HepG2 (cell line): Measurements from ENCODE around the gene POLRMT. TPM values are rescaled to one million over a fixed set of nuclear protein-coding genes. Genes with fewer than 3 reads are reported as not detected.

Experiments
- ATAC-seq: fragments of 200-7000 bp; cut with Tn5 transposase; 3 replicates; pipeline ENCODE4 v1.9.1; 2020; ENCODE audit warnings: mild to moderate bottlenecking, moderate library complexity
- BruUV-seq: library from RNA; stranded (reverse); fragments of 400-500 nt; replicated peaks from 2 replicates; lab custom pipeline; 2021; lab: Mats Ljungman, UMichigan
- CTCF ChIA-PET: fragments of 300-600 bp; formaldehyde crosslinking; extraction: SDS; loops from one replicate; lab custom pipeline; 2021; ENCODE audit warnings: low total read pairs, inconsistent platforms, low intra/inter-chr PET ratio; lab: Yijun Ruan, JAX
- POLR2A ChIA-PET: fragments of 350-600 bp; sonication (Branson Sonifier 250); formaldehyde crosslinking; loops from one replicate; lab custom pipeline; 2020; ENCODE audit warnings: antibody characterized with exemption, inconsistent platforms; lab: Yijun Ruan, JAX
- DNase-seq: peaks from one replicate; pipeline ENCODE4 v3.0.0-alpha.2; 2015; ENCODE audit warnings: low spot score
- FAIRE-seq: peaks from 3 replicates; lab custom pipeline; 2011; peaks lifted over from hg19 to GRCh38; lab: Jason Lieb, UNC
- H2AFZ ChIP-seq: one replicate; pipeline ENCODE4 v1.6.1; 2011; ENCODE audit warnings: low read length, inconsistent platforms
- H3K27ac ChIP-seq: fragments of 300-600 bp; 3 replicates; pipeline ENCODE4 v1.8.0; 2011; ENCODE audit warnings: mixed run types, mild to moderate bottlenecking, mixed read lengths, low read length, inconsistent platforms; ENCODE audit not compliant: insufficient read depth; ENCODE audit errors: extremely low read length
- H3K27me3 ChIP-seq, 2 experiments: fragments of 200-600 bp in 1 of 2; 2 replicates in 1 of 2; 3 replicates in 1 of 2; pipeline versions ENCODE4 v1.6.0 to v1.8.0; 2011; ENCODE audit warnings: low read length in 2 of 2, mild to moderate bottlenecking in 2 of 2, moderate library complexity in 2 of 2, inconsistent platforms in 1 of 2; ENCODE audit not compliant: insufficient read depth in 2 of 2, control insufficient read depth in 1 of 2
- H3K36me3 ChIP-seq, 2 experiments: fragments of 200-600 bp in 1 of 2; replicated peaks in 1 of 2; 2 replicates in 1 of 2; 3 replicates in 1 of 2; pipeline versions ENCODE4 v1.5.1 to v1.8.0; 2011; ENCODE audit warnings: low read length in 2 of 2, inconsistent platforms in 1 of 2; ENCODE audit not compliant: insufficient read depth in 2 of 2, control insufficient read depth in 1 of 2
- H3K4me1 ChIP-seq: 2 replicates; pipeline ENCODE4 v1.5.1; 2012; ENCODE audit warnings: low read length, inconsistent platforms; ENCODE audit not compliant: insufficient read depth
- H3K4me2 ChIP-seq: 2 replicates; pipeline ENCODE4 v1.6.0; 2011; ENCODE audit warnings: low read depth, low read length, inconsistent platforms
- H3K4me3 ChIP-seq, 3 experiments: fragments of 200-600 bp in 1 of 3; sonication (generic), shearing (Covaris generic) in 1 of 3; replicated peaks in 1 of 3; 2 replicates each; pipeline ENCODE4 v1.5.1; 2011 to 2016; ENCODE audit warnings: low read length in 3 of 3, inconsistent platforms in 2 of 3, low read depth in 2 of 3, mild to moderate bottlenecking in 2 of 3, control low read depth in 1 of 3, mixed read lengths in 1 of 3; ENCODE audit not compliant: insufficient read depth in 1 of 3
- H3K79me2 ChIP-seq: one replicate; pipeline ENCODE4 v1.6.1; 2011; ENCODE audit warnings: low read length, inconsistent platforms; ENCODE audit not compliant: insufficient read depth
- H3K9ac ChIP-seq: 2 replicates; pipeline ENCODE4 v1.6.0; 2011; ENCODE audit warnings: mild to moderate bottlenecking, low read depth, low read length, inconsistent platforms; ENCODE audit not compliant: insufficient read depth
- H3K9me3 ChIP-seq: 2 replicates; pipeline ENCODE4 v1.5.1; 2012; ENCODE audit warnings: mild to moderate bottlenecking, low read length
- H4K20me1 ChIP-seq: 2 replicates; pipeline ENCODE4 v1.6.0; 2011; ENCODE audit warnings: inconsistent platforms, mild to moderate bottlenecking, low read length, moderate library complexity; ENCODE audit not compliant: insufficient read depth
- KIAA2018 ChIP-seq: sonication (generic); formaldehyde crosslinking; IDR thresholded peaks from 2 replicates; pipeline ENCODE4 v1.5.0; 2020; ENCODE audit warnings: mild to moderate bottlenecking, missing genetic modification reagents, borderline replicate concordance
- NPAS2 ChIP-seq: sonication (generic); formaldehyde crosslinking; IDR thresholded peaks from 2 replicates; pipeline ENCODE4 v1.8.0; 2022; ENCODE audit warnings: mild to moderate bottlenecking, missing genetic modification reagents, borderline replicate concordance
- SIN3A ChIP-seq: IDR thresholded peaks from 2 replicates; pipeline ENCODE4 v1.6.1; 2011; ENCODE audit warnings: low read depth, mild to moderate bottlenecking, control low read depth, low read length, borderline replicate concordance
- SMC3 ChIP-seq: IDR thresholded peaks from 2 replicates; pipeline ENCODE4 v1.6.1; 2011; ENCODE audit warnings: low read length, improper control_type of control experiment
- SNRNP70 ChIP-seq: fragments of 200-400 bp; formaldehyde crosslinking; IDR thresholded peaks from 2 replicates; pipeline ENCODE4 v1.6.1; 2017; ENCODE audit warnings: mild to moderate bottlenecking, low read depth, low read length, moderate library complexity
- STAT6 ChIP-seq: sonication (generic); formaldehyde crosslinking; IDR thresholded peaks from 2 replicates; pipeline ENCODE4 v1.4.0; 2020; ENCODE audit warnings: missing genetic modification reagents, mild to moderate bottlenecking, borderline replicate concordance
- SYNCRIP ChIP-seq: fragments of 200-400 bp; formaldehyde crosslinking; IDR thresholded peaks from 2 replicates; pipeline ENCODE4 v1.6.1; 2018; ENCODE audit warnings: mild to moderate bottlenecking, low read depth, low read length; ENCODE audit not compliant: insufficient read depth
- ZNF235 ChIP-seq: sonication (generic); formaldehyde crosslinking; IDR thresholded peaks from 2 replicates; pipeline ENCODE4 v1.8.1; 2023; ENCODE audit warnings: mild to moderate bottlenecking, missing genetic modification reagents, borderline replicate concordance
- ZNF546 ChIP-seq: sonication (generic); formaldehyde crosslinking; conservative IDR thresholded peaks from 2 replicates; pipeline ENCODE4 v1.8.1; 2023; ENCODE audit warnings: mild to moderate bottlenecking, missing genetic modification reagents
- ZZZ3 ChIP-seq: sonication (generic); formaldehyde crosslinking; IDR thresholded peaks from 2 replicates; pipeline ENCODE4 v1.4.0; 2020; ENCODE audit warnings: missing genetic modification reagents, mild to moderate bottlenecking, borderline replicate concordance
- WGBS: methylation state at CpG from one replicate; pipeline ENCODE4 v1.1.6; 2017; ENCODE audit warnings: low lambda C conversion rate; 5-methylcytosine and 5-hydroxymethylcytosine counted together
- in situ Hi-C: cut with HindIII; loops from 2 replicates; pipeline ENCODE4 v1.10.0; 2017; ENCODE audit warnings: low pct_unique_long_range_greater_than_20kb; ENCODE audit not compliant: extremely low pct_ligation_motif_present
- intact Hi-C: fragments of 100-400 bp; cut with micrococcal nuclease; formaldehyde crosslinking; loops from one replicate; pipeline ENCODE4 v1.10.0; 2022; ENCODE audit not compliant: unreplicated experiment
- polyA plus RNA-seq, 8 experiments: library from polyadenylated mRNA; depleted of rRNA in 3 of 8; stranded (reverse) in 7 of 8; unstranded in 1 of 8; fragments of >200 nt; fragmentation: Illumina TruSeq in 4 of 8; extraction: Trizol in 4 of 8; gene quantifications; 2 replicates each; pipeline versions ENCODE4 v1.2.1 to v1.2.3, GENCODE V29; 2011 to 2016; ENCODE audit warnings: low read depth in 4 of 8, missing spikeins in 1 of 8, mixed read lengths in 1 of 8; ENCODE audit not compliant: insufficient read depth in 1 of 8
- total RNA-seq, 5 experiments: library from RNA; depleted of rRNA; stranded (reverse); fragments of >200 nt; fragmentation: Illumina TruSeq; extraction: Trizol; gene quantifications; 2 replicates each; pipeline ENCODE4 v1.2.3, GENCODE V29; 2016; ENCODE audit warnings: low read depth in 1 of 5

The POLRMT gene
- total and polyA plus RNA-seq, 2 of the 13 experiments (the other 11 are each of a cell fraction or from before 2014, with no cell fraction given) = 78.0 to 101 TPM

GRCh38 chr19:601310-601709 is 32.0 kb downstream of the POLRMT start:
- WGBS = 77% methylated on average over 28 of the region's 28 CpGs
- POLR2A ChIA-PET = no interaction called here
- no peak for ATAC-seq

More at GRCh38 chr19:601310-601709, 32.0 kb downstream of the POLRMT start:
- DNase-seq (no peak), FAIRE-seq (no peak)
- Histone ChIP-seq H4K20me1 (no peaks in the 10 kb centered on the region), H3K4me2 (no peak overlapping the region), H3K27ac (no peak overlapping the region), H3K4me1 (no peaks in the 10 kb centered on the region), H3K36me3 (no peaks in the 10 kb centered on the region), H3K79me2 (no peaks in the 10 kb centered on the region), H3K4me3 (no peak overlapping the region), H2AFZ (no peak overlapping the region), H3K27me3 (peaks cover 5 to 24% of the 10 kb centered on the region in 2 experiments; a peak in 4 of 5 replicates), H3K9ac (no peak overlapping the region), H3K9me3 (no peaks in the 10 kb centered on the region)
- TF ChIP-seq ZNF235 (CRISPR knock-in tag) (no peak), ZNF546 (CRISPR knock-in tag) (no peak), KIAA2018 (CRISPR knock-in tag) (no peak), NPAS2 (CRISPR knock-in tag) (no peak), ZZZ3 (CRISPR knock-in tag) (no peak), SNRNP70 (no peak), STAT6 (CRISPR knock-in tag) (no peak), SYNCRIP (no peak), SMC3 (no peak), SIN3A (no peak)
- in situ Hi-C loops = no loop called here
- intact Hi-C loops = no loop called here
- CTCF ChIA-PET = no interaction called here
- BruUV-seq = no TSS peak
